Motor neuron (in vitro differentiated cells): ENCODE data around the gene BICD1. TPM values are rescaled to one million over a fixed set of nuclear protein-coding genes. Genes with fewer than 3 reads are reported as not detected.
A peak's percentile ranks its signal among the peaks of the same experiment; 100 is the strongest.

Source experiments
- ATAC-seq, 8 experiments: fragments of 200-7000 bp; cut with Tn5 transposase; replicated peaks in 6 of 8; 2 replicates each; pipeline ENCODE4 v1.8.0; 2021; ENCODE audit warnings: mild to moderate bottlenecking in 8 of 8, moderate library complexity in 8 of 8
- H3K27ac ChIP-seq, 2 donors: fragments of 250-450 bp; sonication (Bioruptor Pico); 2 replicates each; pipeline ENCODE4 v1.9.0; 2021; ENCODE audit warnings: antibody characterized with exemption in 2 of 2, mild to moderate bottlenecking in 2 of 2, moderate library complexity in 1 of 2
- H3K4me1 ChIP-seq, 2 donors: fragments of 250-450 bp; sonication (Bioruptor Pico); replicated peaks in 1 of 2; 2 replicates each; pipeline ENCODE4 v1.6.1; 2021; ENCODE audit warnings: antibody characterized with exemption in 2 of 2, mild to moderate bottlenecking in 2 of 2, moderate library complexity in 1 of 2
- H3K4me3 ChIP-seq, 5 donors: fragments of 250-450 bp; sonication (Bioruptor Pico); 2 replicates each; pipeline ENCODE4 v1.9.0; 2021; ENCODE audit warnings: antibody characterized with exemption in 5 of 5, mild to moderate bottlenecking in 5 of 5, moderate library complexity in 4 of 5
- WGBS, 10 experiments: fragments of 450-650 bp; shearing (Covaris generic); methylation state at CpG; one replicate each; pipeline ENCODE4 v1.0.0; 2022; 5-methylcytosine and 5-hydroxymethylcytosine counted together
- in situ Hi-C, 9 experiments: fragments of 400-800 bp; cut with MboI; loops; one replicate each; pipeline ENCODE4 v1.15.0; 2021; ENCODE audit warnings: low sequenced_read_pairs in 9 of 9, low pct_unique_long_range_greater_than_20kb in 2 of 9; ENCODE audit not compliant: unreplicated experiment in 9 of 9
- total RNA-seq, 8 experiments: library from RNA; unstranded; fragments of 300-600 nt; gene quantifications; 2 replicates each; pipeline versions ENCODE4 v1.2.3 to v1.2.4, GENCODE V29; 2022

BICD1 gene
- total RNA-seq, 8 experiments from 2014 or later: 5.1 to 63.4 (median 27.8) TPM

DNA sequence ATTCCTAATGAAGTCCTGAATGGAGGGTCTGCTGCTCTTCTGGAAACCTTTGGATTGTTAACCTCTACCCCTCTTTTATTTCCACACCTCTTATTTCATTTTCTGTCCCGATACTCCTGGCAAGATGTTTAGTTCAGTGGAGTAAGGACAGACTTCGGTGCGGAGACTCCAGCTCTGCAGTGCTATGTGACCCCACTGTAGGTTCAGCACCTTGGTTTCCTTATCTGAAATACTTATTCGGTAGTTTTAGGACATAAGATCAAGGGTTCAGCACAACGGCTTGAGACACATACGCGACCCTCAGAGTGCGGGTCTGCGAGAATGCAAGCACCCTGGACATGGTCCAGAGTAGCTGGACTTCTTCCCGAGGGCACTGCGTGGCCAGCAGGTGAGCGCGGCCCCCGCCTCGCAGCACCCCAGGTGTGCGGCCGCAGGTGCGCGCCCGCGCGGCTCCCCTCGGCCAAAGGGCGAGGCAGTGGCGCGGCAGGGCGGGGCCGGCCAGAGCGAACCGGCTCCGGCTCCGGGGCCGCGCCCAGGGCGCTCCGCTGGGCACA lies 292.2 kb downstream of the BICD1 start:
- ATAC-seq: no peak
- Histone ChIP-seq H3K4me3 (peak overlapping the region; percentile 33 to 78 (median 44)), H3K4me1 (peaks cover 0 to 5% of the 10 kb centered on the region in 2 donors), H3K27ac (no peak overlapping the region)
- in situ Hi-C loops: no loop called here
- WGBS, 10 experiments: 4 to 80% (median 17%) methylated on average over 1 to 5 of the region's 36 CpGs; no CpG with 5 or more reads in 4 of the 10 experiments

DNA sequence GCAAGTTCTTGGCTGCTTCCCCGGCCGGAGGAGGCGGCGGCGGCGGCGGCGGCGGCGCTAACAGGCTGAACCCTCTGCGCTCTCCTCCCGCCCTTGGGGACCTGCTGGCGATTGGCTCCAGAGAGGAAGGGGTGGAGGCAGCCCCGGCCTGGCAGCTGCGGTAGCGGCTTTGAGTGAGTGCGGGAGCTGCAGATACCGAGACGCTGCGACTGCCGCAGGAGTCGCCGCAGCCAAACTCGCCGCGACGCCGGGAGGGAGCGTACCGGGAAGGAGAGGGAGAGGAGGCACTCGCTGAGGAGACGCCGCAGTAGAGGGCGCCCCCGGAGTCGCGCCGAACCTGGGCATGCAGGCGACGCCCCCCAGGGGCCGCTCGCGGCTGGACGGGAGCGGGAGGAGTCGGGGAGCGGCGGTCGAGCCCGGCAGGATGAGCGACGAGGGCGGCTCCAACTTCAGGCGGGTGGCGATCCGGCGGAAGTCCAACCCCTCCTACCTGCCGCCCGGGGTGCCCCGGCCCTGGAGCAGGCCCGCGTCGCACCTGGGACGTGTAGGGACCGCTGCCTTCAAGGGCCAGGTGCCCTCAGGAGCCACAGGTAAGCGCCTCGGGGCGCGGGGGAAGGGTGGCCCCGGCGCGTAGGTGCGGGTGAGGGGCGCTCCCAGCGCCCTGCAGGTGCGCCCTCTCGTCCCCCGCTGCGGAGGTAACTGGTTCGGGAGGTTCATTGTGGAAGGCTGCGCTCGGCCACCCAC lies 292.9 kb downstream of the BICD1 start, which contains the start of gene FGD4:
Gene FGD4 (plus strand): TSS at position 189 of the 744 bp plus-strand sequence.
- in situ Hi-C loops: no loop called here
- WGBS, 10 experiments: 0 to 6% (median 0%) methylated on average over 1 to 23 of the region's 82 CpGs; no CpG with 5 or more reads in 6 of the 10 experiments
- Histone ChIP-seq H3K4me1 (peaks cover 0 to 5% of the 10 kb centered on the region in 2 donors), H3K4me3 (peak within 1 kb of the TSS; percentile 33 to 78 (median 44)), H3K27ac (peak within 1 kb of the TSS in 1 of 2 donors; percentile 25)
- ATAC-seq: peak; percentile 91 to 97 (median 94)

GRCh38 chr12:32400114-32400672 lies 293.5 kb downstream of the BICD1 start:
- H3K4me3 ChIP-seq: peak overlapping the region; percentile 33 to 78 (median 44)
- 0 to 40% (median 9%) methylated on average over 1 to 11 of the region's 15 CpGs for WGBS, 10 experiments
- peaks cover 0 to 5% of the 10 kb centered on the region in 2 donors for H3K4me1 ChIP-seq
- H3K27ac ChIP-seq: no peak overlapping the region
- in situ Hi-C loops: no loop called here
- ATAC-seq: peak in 1 of 8 experiments; percentile 4

DNA sequence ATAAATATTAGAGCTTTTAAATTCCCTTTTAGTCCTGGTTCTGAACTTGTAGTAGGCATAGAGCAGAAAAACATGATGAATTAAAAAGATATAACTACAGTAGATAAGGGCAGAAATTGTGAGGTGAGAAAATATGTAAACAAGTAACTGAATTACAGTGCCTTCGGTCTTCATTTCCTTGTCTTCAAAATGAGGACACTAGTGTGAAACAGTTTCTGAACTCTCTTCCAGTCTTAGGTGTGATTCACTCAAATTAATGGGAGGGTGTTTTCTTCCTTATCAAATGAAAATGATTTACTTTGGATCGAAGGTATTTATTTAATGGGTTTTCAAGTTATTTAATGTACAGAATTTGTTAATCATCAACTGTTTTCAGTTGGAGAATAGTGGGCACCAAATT lies 294.2 kb downstream of the BICD1 start:
- no peak overlapping the region for H3K27ac ChIP-seq
- H3K4me3 ChIP-seq: no peak overlapping the region
- H3K4me1 ChIP-seq: peaks cover 0 to 5% of the 10 kb centered on the region in 2 donors
- in situ Hi-C loops: no loop called here
- no peak for ATAC-seq
- WGBS, 10 experiments: 0 to 100% (median 69%) methylated on average over 1 to 2 of the region's 2 CpGs

DNA sequence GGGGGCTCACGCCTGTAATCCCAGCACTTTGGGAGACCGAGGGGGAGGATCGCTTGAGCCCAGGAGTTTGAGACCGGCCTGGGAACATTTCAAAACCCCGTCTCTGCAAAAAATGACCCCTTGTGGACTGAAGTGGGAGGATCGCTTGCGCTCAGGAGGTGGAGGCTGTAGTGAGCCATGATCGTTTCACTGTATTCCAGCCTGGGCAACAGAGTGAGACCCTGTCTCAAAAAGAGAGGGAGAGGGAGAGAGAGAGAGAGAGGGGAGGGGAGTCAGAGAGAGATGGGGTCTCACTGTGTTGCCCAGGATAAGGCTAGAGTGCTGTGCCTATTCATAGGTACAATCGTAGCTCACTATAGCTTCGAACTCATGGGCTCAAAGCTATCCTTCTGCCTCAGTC lies 295.5 kb downstream of the BICD1 start:
- in situ Hi-C loops: no loop called here
- no peak for ATAC-seq
- 85 to 100% (median 96%) methylated on average over 2 to 5 of the region's 10 CpGs; no CpG with 5 or more reads in 4 of the 10 experiments for WGBS, 10 experiments
- no peak overlapping the region for H3K27ac ChIP-seq
- no peak overlapping the region for H3K4me3 ChIP-seq
- H3K4me1 ChIP-seq: peaks cover 0 to 5% of the 10 kb centered on the region in 2 donors

DNA sequence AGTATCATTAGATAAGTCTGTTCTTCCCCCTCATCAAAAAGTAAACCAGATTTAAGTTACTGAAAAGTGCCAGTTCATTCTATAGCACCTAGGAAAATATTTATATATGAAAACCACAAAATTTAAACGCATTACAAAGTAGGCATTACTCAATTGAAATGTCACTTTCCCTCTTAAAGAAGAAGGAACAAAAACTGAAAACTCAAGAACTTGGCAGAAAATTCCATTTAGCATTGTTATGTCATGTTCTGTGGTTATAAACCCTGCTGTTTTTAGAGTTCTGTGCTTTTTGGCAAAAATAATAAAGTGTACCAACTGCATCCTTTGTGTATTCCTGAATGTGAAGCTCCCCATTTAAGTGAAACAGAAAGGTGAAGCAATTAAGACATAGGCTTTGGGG lies 296.3 kb downstream of the BICD1 start:
- H3K4me1 ChIP-seq: peaks cover 0 to 5% of the 10 kb centered on the region in 2 donors
- in situ Hi-C loops: no loop called here
- H3K4me3 ChIP-seq: no peak overlapping the region
- H3K27ac ChIP-seq: no peak overlapping the region
- WGBS, 10 experiments: 0 to 100% (median 79%) methylated on average over 1 of the region's 1 CpG
- no peak for ATAC-seq

DNA sequence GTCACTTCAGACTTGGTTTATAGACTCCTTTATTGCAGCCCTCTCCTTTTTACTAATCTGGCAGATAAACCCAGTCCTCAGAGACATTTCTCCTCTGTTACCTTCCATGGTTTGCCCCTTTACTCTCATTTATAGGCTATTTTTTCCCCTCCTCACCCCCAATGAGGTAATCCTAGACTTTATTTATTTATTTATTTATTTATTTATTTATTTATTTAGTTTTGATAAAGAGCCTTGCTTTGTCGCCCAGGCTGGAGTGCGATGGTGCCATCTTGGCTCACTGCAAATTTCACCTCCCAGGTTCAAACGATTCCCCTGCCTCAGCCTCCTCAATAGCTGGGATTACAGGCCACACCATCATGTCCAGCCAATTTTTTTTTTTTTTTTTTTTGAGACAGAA lies 301.1 kb downstream of the BICD1 start:
- ATAC-seq: no peak
- Histone ChIP-seq H3K27ac (no peak overlapping the region), H3K4me1 (no peaks in the 10 kb centered on the region), H3K4me3 (no peak overlapping the region)
- in situ Hi-C loops: no loop called here
- 78 to 100% (median 90%) methylated on average over 1 to 3 of the region's 3 CpGs; no CpG with 5 or more reads in 4 of the 10 experiments for WGBS, 10 experiments

DNA sequence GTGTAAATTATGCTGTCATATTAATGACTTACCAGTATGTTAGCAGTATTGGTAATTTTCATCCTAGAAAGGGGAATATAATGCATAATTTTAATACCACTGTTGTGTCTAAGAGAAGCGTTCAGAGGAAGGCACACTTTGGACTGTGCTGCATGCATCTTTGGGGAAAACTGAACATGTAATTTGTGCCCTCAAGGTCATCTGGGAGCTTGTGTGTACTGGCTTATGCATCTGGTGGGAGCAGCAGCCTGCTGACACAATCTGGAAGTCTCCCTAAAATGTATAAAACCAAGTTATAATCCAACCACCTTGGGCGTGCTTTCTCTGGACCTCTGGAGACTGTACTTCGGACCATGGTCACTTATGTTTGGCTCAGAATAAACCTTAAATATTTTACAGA lies 306.8 kb downstream of the BICD1 start:
- Histone ChIP-seq H3K27ac (no peak overlapping the region), H3K4me3 (no peak overlapping the region), H3K4me1 (no peaks in the 10 kb centered on the region)
- WGBS, 10 experiments: 13 to 100% (median 89%) methylated on average over 1 to 3 of the region's 3 CpGs; no CpG with 5 or more reads in 1 of the 10 experiments
- no peak for ATAC-seq
- in situ Hi-C loops: no loop called here

DNA sequence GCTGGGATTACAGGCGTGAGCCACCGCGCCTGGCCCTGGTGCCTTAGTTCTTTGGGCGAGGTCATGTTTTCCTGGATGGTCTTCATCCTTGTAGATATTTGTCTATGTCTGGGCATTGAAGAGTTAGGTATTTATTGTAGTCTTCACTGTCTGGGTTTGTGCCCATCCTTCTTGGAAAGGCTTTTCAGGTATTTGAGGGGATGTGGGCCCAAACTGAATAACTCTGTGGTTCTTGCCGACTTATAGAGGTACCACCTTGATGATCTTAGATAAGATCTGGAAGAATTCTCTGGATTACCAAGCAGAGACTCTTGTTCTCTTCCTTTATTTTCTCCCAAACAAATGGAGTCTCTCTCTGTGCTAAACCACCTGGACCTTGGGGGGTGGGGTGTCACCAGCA lies 311.6 kb downstream of the BICD1 start:
- H3K27ac ChIP-seq: no peak overlapping the region
- 50 to 100% (median 100%) methylated on average over 1 to 3 of the region's 5 CpGs; no CpG with 5 or more reads in 3 of the 10 experiments for WGBS, 10 experiments
- no peak overlapping the region for H3K4me3 ChIP-seq
- ATAC-seq: no peak
- H3K4me1 ChIP-seq: no peaks in the 10 kb centered on the region
- in situ Hi-C loops: no loop called here

DNA sequence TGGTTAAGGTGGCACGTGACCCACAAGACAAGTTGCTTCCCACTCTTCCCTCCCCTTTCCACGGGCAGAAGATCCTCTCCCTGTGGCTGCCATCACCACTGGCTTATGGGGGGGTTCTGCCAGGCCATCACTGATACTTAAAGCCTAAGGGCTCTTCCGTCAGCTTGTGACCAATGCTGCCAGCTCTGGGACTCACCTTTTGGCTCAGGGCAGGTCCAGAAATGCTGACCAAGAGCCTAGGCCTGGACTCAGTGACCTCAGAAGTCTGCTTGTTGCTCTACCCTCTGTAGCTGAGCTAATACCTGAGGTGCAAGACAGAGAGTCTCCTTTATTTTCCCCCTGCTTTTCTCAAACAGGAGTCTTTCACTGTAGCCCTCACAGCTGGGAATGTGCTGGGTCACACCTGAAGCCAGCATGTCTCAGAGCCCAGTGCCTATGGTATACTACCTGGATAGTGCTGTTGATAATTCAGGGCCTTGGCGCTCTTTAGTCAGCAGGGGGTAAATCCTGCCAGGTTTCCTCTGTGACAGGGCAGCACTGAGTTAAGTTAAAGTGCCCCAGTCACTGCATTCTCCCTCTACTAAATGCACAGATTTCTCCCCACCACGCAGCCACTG lies 312.4 kb downstream of the BICD1 start:
- 0 to 100% (median 62%) methylated on average over 1 to 2 of the region's 5 CpGs; no CpG with 5 or more reads in 4 of the 10 experiments for WGBS, 10 experiments
- no peak for ATAC-seq
- H3K4me3 ChIP-seq: no peak overlapping the region
- no peak overlapping the region for H3K27ac ChIP-seq
- in situ Hi-C loops: no loop called here
- H3K4me1 ChIP-seq: no peaks in the 10 kb centered on the region

DNA sequence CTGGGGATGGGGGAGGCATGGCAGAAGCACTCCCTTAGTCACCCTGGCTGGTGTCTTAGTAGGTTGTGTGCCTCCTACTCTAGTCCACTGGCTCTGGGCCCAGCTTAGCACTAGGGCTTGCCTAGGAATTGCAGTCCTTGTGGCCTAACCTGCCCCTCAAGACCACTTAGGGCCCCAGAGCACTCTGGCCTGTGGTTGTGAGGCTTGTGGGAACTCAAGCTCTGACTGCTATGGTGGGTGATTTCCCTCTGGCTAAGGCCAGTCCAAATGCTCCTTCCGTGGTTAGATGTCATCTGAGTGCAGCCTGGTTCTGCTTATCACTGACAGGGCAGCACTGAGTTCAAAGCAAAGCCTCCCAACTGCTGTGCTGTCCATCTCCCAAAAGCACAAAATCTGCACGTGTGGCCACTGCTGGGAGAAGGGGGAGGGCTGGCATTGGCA lies 312.9 kb downstream of the BICD1 start:
- Histone ChIP-seq H3K27ac (no peak overlapping the region), H3K4me3 (no peak overlapping the region), H3K4me1 (no peaks in the 10 kb centered on the region)
- 13 to 80% (median 39%) methylated on average over 1 to 2 of the region's 2 CpGs; no CpG with 5 or more reads in 6 of the 10 experiments for WGBS, 10 experiments
- in situ Hi-C loops: no loop called here
- no peak for ATAC-seq

GRCh38 chr12:32420356-32420755 lies 313.7 kb downstream of the BICD1 start:
- 60 to 100% (median 97%) methylated on average over 1 to 2 of the region's 2 CpGs; no CpG with 5 or more reads in 1 of the 10 experiments for WGBS, 10 experiments
- Histone ChIP-seq H3K4me1 (no peaks in the 10 kb centered on the region), H3K4me3 (no peak overlapping the region), H3K27ac (no peak overlapping the region)
- ATAC-seq: no peak
- in situ Hi-C loops: no loop called here

DNA sequence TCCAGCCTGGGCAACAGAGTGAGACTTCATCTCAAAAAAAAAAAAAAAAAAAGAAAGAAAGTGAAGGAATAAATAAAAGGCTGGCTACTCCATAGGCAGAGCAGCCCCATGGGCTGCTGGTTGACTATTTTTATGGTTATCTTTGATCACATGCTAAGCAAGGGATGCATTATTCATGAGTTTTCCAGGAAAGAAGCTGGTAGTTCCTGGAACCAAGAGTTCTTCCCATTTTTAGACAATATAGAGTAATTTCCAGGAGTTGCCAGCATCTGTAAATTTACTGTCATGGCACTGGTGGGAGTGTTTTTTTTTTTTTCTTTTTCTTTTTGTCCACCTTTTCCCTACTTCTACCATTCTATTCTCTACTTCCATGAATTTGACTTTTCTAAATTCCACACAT lies 316.9 kb downstream of the BICD1 start:
- H3K4me3 ChIP-seq: no peak overlapping the region
- in situ Hi-C loops: no loop called here
- peak in 2 of 8 experiments; percentile 43 to 65 for ATAC-seq
- H3K4me1 ChIP-seq: no peaks in the 10 kb centered on the region
- H3K27ac ChIP-seq: no peak overlapping the region
